H9 (cell line): ENCODE data around the gene ARHGEF10L. TPM values are rescaled to one million over a fixed set of nuclear protein-coding genes. Genes with fewer than 3 reads are reported as not detected.

Experiments used
- DNase-seq: peaks from one replicate; pipeline ENCODE4 v3.0.0-alpha.2; 2017
- H2AFZ ChIP-seq: one replicate; pipeline ENCODE4 v1.6.1; 2013; ENCODE audit warnings: mild to moderate bottlenecking, low read length, control low read depth, moderate library complexity
- H2AK5ac ChIP-seq: 2 replicates; pipeline ENCODE4 v1.6.1; 2013; ENCODE audit warnings: low read length, control low read depth, mixed read lengths; ENCODE audit not compliant: insufficient read length
- H2BK120ac ChIP-seq: one replicate; pipeline ENCODE4 v1.6.1; 2013; ENCODE audit warnings: low read depth, mild to moderate bottlenecking, low read length, control low read depth, inconsistent platforms; ENCODE audit not compliant: poor library complexity, severe bottlenecking
- H2BK12ac ChIP-seq: 2 replicates; pipeline ENCODE4 v1.6.1; 2013; ENCODE audit warnings: low read length, control low read depth, mixed read lengths, low read depth; ENCODE audit not compliant: insufficient read length
- H2BK15ac ChIP-seq: 2 replicates; pipeline ENCODE4 v1.6.1; 2013; ENCODE audit warnings: low read depth, low read length, control low read depth
- H2BK20ac ChIP-seq: one replicate; pipeline ENCODE4 v1.6.1; 2013; ENCODE audit warnings: low read depth, mild to moderate bottlenecking, low read length, control low read depth, inconsistent platforms; ENCODE audit not compliant: poor library complexity, severe bottlenecking
- H2BK5ac ChIP-seq: 2 replicates; pipeline ENCODE4 v1.6.1; 2013; ENCODE audit warnings: low read length, control low read depth, mixed read lengths; ENCODE audit not compliant: insufficient read length
- H3K14ac ChIP-seq: 2 replicates; pipeline ENCODE4 v1.6.1; 2013; ENCODE audit warnings: low read length, control low read depth; ENCODE audit not compliant: insufficient read depth
- H3K18ac ChIP-seq: 2 replicates; pipeline ENCODE4 v1.6.1; 2013; ENCODE audit warnings: low read depth, mild to moderate bottlenecking, mixed read lengths, low read length, control low read depth; ENCODE audit not compliant: insufficient read length
- H3K23ac ChIP-seq: 2 replicates; pipeline ENCODE4 v1.6.1; 2013; ENCODE audit warnings: low read length, control low read depth, mixed read lengths, low read depth; ENCODE audit not compliant: insufficient read length
- H3K23me2 ChIP-seq: 2 replicates; pipeline ENCODE4 v1.6.1; 2013; ENCODE audit warnings: low read depth, mild to moderate bottlenecking, mixed read lengths, low read length, control low read depth; ENCODE audit not compliant: insufficient read length, poor library complexity, severe bottlenecking
- H3K27ac ChIP-seq: 2 replicates; pipeline ENCODE4 v1.5.1; 2013; ENCODE audit warnings: low read length, control low read depth, mixed read lengths, low read depth; ENCODE audit not compliant: insufficient read length
- H3K27me3 ChIP-seq: 2 replicates; pipeline ENCODE4 v1.6.1; 2013; ENCODE audit warnings: low read length, control low read depth, inconsistent platforms; ENCODE audit not compliant: insufficient read depth
- H3K4ac ChIP-seq: 2 replicates; pipeline ENCODE4 v1.6.1; 2013; ENCODE audit warnings: low read depth, mild to moderate bottlenecking, control low read depth, inconsistent platforms, low read length, moderate library complexity
- H3K4me1 ChIP-seq: 2 replicates; pipeline ENCODE4 v1.6.1; 2013; ENCODE audit warnings: low read length, control low read depth, inconsistent platforms; ENCODE audit not compliant: insufficient read depth
- H3K4me2 ChIP-seq: 2 replicates; pipeline ENCODE4 v1.6.1; 2013; ENCODE audit warnings: low read length, control low read depth, mixed read lengths; ENCODE audit not compliant: insufficient read length, insufficient read depth
- H3K56ac ChIP-seq: 2 replicates; pipeline ENCODE4 v1.6.1; 2013; ENCODE audit warnings: low read depth, mild to moderate bottlenecking, mixed read lengths, low read length, control low read depth; ENCODE audit not compliant: insufficient read length
- H3K79me1 ChIP-seq: 2 replicates; pipeline ENCODE4 v1.6.1; 2013; ENCODE audit warnings: low read depth, mild to moderate bottlenecking, moderate library complexity, low read length, control low read depth, inconsistent platforms; ENCODE audit not compliant: insufficient read depth, poor library complexity, severe bottlenecking
- H3K79me2 ChIP-seq: 2 replicates; pipeline ENCODE4 v1.6.1; 2013; ENCODE audit warnings: low read length, control low read depth, inconsistent platforms; ENCODE audit not compliant: insufficient read depth
- H3K9ac ChIP-seq: 2 replicates; pipeline ENCODE4 v1.6.1; 2013; ENCODE audit warnings: low read length, control low read depth, mixed read lengths; ENCODE audit not compliant: insufficient read length; ENCODE audit errors: extremely low read depth
- H3K9me3 ChIP-seq: one replicate; pipeline ENCODE4 v1.6.1; 2013; ENCODE audit warnings: low read depth, low read length, inconsistent platforms; ENCODE audit not compliant: control insufficient read depth
- H3T11ph ChIP-seq: one replicate; pipeline ENCODE4 v1.6.1; 2013; ENCODE audit warnings: mild to moderate bottlenecking, low read length, control low read depth, inconsistent platforms
- H4K20me1 ChIP-seq: one replicate; pipeline ENCODE4 v1.6.1; 2013; ENCODE audit not compliant: control insufficient read depth, insufficient read length, insufficient read depth
- H4K5ac ChIP-seq: 2 replicates; pipeline ENCODE4 v1.6.1; 2013; ENCODE audit warnings: low read depth, mild to moderate bottlenecking, mixed read lengths, low read length, control low read depth; ENCODE audit not compliant: insufficient read length
- H4K8ac ChIP-seq: replicated peaks from 2 replicates; pipeline ENCODE4 v1.6.1; 2013; ENCODE audit warnings: low read length, control low read depth, mixed read lengths, low read depth; ENCODE audit not compliant: insufficient read length
- H4K91ac ChIP-seq: 2 replicates; pipeline ENCODE4 v1.6.1; 2013; ENCODE audit warnings: low read depth, mild to moderate bottlenecking, moderate library complexity, mixed read lengths, low read length, control low read depth; ENCODE audit not compliant: insufficient read length
- H3K27ac Mint-ChIP-seq, 3 experiments: 2 replicates in 2 of 3; 3 replicates in 1 of 3; pipeline ENCODE4 v1.8.0; 2020 to 2021; ENCODE audit warnings: mixed read lengths in 3 of 3, mild to moderate bottlenecking in 1 of 3, moderate library complexity in 1 of 3
- H3K27me3 Mint-ChIP-seq: 2 replicates; pipeline ENCODE4 v1.8.0; 2021; ENCODE audit warnings: low read depth, mild to moderate bottlenecking, moderate library complexity, mixed read lengths
- H3K36me3 Mint-ChIP-seq, 3 experiments: 2 replicates in 2 of 3; 3 replicates in 1 of 3; pipeline ENCODE4 v1.8.0; 2020 to 2021; ENCODE audit warnings: low read depth in 3 of 3, mixed read lengths in 3 of 3; ENCODE audit not compliant: insufficient read depth in 1 of 3
- H3K4me1 Mint-ChIP-seq, 2 experiments: 2 replicates each; pipeline ENCODE4 v1.8.0; 2020; ENCODE audit warnings: mixed read lengths in 2 of 2
- H3K4me3 Mint-ChIP-seq, 2 experiments: 2 replicates in 1 of 2; 3 replicates in 1 of 2; pipeline ENCODE4 v1.8.0; 2020 to 2021; ENCODE audit warnings: mild to moderate bottlenecking in 2 of 2, mixed read lengths in 2 of 2, moderate library complexity in 1 of 2
- H3K9me3 Mint-ChIP-seq, 2 experiments: 2 replicates in 1 of 2; 3 replicates in 1 of 2; pipeline ENCODE4 v1.8.0; 2020; ENCODE audit warnings: mild to moderate bottlenecking in 2 of 2, mixed read lengths in 2 of 2, moderate library complexity in 1 of 2
- WGBS: extraction: QIAGEN DNeasy Blood & Tissue Kit; methylation state at CpG from one replicate; pipeline ENCODE4 v1.1.7; 2013; ENCODE audit warnings: missing lambda C conversion rate, low lambda C conversion rate, mixed read lengths; ENCODE audit not compliant: insufficient read length; ENCODE audit errors: extremely low coverage; 5-methylcytosine and 5-hydroxymethylcytosine counted together
- total RNA-seq: library from RNA; stranded (reverse); gene quantifications from 2 replicates; pipeline ENCODE4 v1.2.1, GENCODE V29; 2021
- TF ChIP-seq, protein P1 (sequence below): fragments of 200-600 bp; sonication (generic); conservative IDR thresholded peaks from 3 replicates; pipeline ENCODE4 v1.8.0; 2021; ENCODE audit warnings: antibody characterized with exemption, mild to moderate bottlenecking

ARHGEF10L gene
- total RNA-seq, 1 experiment from 2014 or later = 20.2 TPM

- no peak overlapping the region for H3K56ac ChIP-seq
- no peaks in the 10 kb centered on the region for H3K9me3 Mint-ChIP-seq
- TF ChIP-seq, protein P1, sequence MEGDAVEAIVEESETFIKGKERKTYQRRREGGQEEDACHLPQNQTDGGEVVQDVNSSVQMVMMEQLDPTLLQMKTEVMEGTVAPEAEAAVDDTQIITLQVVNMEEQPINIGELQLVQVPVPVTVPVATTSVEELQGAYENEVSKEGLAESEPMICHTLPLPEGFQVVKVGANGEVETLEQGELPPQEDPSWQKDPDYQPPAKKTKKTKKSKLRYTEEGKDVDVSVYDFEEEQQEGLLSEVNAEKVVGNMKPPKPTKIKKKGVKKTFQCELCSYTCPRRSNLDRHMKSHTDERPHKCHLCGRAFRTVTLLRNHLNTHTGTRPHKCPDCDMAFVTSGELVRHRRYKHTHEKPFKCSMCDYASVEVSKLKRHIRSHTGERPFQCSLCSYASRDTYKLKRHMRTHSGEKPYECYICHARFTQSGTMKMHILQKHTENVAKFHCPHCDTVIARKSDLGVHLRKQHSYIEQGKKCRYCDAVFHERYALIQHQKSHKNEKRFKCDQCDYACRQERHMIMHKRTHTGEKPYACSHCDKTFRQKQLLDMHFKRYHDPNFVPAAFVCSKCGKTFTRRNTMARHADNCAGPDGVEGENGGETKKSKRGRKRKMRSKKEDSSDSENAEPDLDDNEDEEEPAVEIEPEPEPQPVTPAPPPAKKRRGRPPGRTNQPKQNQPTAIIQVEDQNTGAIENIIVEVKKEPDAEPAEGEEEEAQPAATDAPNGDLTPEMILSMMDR = no peak
- H3K27ac ChIP-seq = no peak overlapping the region
- no peaks in the 10 kb centered on the region; the same call in 1 of the 2 replicates for H3K27me3 Mint-ChIP-seq
- no peak overlapping the region for H2AFZ ChIP-seq
- H3K4me3 Mint-ChIP-seq = no peak overlapping the region
- H3K23me2 ChIP-seq = no peaks in the 10 kb centered on the region
- H4K5ac ChIP-seq = no peak overlapping the region
- H4K91ac ChIP-seq = no peak overlapping the region
- H3K4me1 ChIP-seq = peaks cover 18% of the 10 kb centered on the region; the same call in 1 of the 2 replicates
- H3K23ac ChIP-seq = no peak overlapping the region
- no peaks in the 10 kb centered on the region for H3K9me3 ChIP-seq
- no peaks in the 10 kb centered on the region for H3K79me1 ChIP-seq
- H3K36me3 Mint-ChIP-seq = no peaks in the 10 kb centered on the region
- no peak overlapping the region for H2BK12ac ChIP-seq
- no CpG with 5 or more reads among the region's 8 CpGs for WGBS
- H3K4me2 ChIP-seq = no peak overlapping the region
- H3K9ac ChIP-seq = no peak overlapping the region
- no peak for DNase-seq
- no peak overlapping the region for H2BK120ac ChIP-seq
- no peak overlapping the region; the same call in 1 of the 2 replicates for H2BK15ac ChIP-seq
- H3K18ac ChIP-seq = no peak overlapping the region
- H3K4me1 Mint-ChIP-seq = peaks cover 71 to 92% of the 10 kb centered on the region in 2 experiments
- no peak overlapping the region for H3T11ph ChIP-seq
- no peak overlapping the region for H3K4ac ChIP-seq
- no peak overlapping the region for H2BK5ac ChIP-seq
- no peak overlapping the region for H2AK5ac ChIP-seq
- peaks cover 7% of the 10 kb centered on the region; the same call in 1 of the 2 replicates for H3K79me2 ChIP-seq
- peak overlapping the region in 1 of 3 experiments; percentile 53; a peak in 2 of 7 replicates for H3K27ac Mint-ChIP-seq
- no peak overlapping the region; the same call in 1 of the 2 replicates for H3K14ac ChIP-seq
- no peaks in the 10 kb centered on the region for H3K27me3 ChIP-seq
- H4K8ac ChIP-seq = no peak overlapping the region
- no peaks in the 10 kb centered on the region for H4K20me1 ChIP-seq
- H2BK20ac ChIP-seq = no peak overlapping the region
Measured at GRCh38 chr1:17563494-17564281, 24.2 kb downstream of the ARHGEF10L start.
